Mesothelial cell of epicardium (in vitro differentiated cells): ENCODE data around the gene BFSP1. TPM values are rescaled to one million over a fixed set of nuclear protein-coding genes. Genes with fewer than 3 reads are reported as not detected.

ENCODE experiments used
- DNase-seq, 2 experiments: peaks; one replicate each; pipeline ENCODE4 v3.0.0; 2021; ENCODE audit warnings: low spot score in 2 of 2; ENCODE audit not compliant: unreplicated experiment in 2 of 2
- H3K27ac Mint-ChIP-seq: 2 replicates; pipeline ENCODE4 v1.8.0; 2021; ENCODE audit warnings: mixed read lengths
- H3K27me3 Mint-ChIP-seq: 2 replicates; pipeline ENCODE4 v1.8.0; 2021; ENCODE audit warnings: low read depth, mixed read lengths
- H3K36me3 Mint-ChIP-seq: 2 replicates; pipeline ENCODE4 v1.8.0; 2021; ENCODE audit warnings: mixed read lengths
- H3K4me1 Mint-ChIP-seq: 2 replicates; pipeline ENCODE4 v1.8.0; 2021; ENCODE audit warnings: mixed read lengths
- H3K4me3 Mint-ChIP-seq: 2 replicates; pipeline ENCODE4 v1.8.0; 2021; ENCODE audit warnings: mild to moderate bottlenecking, moderate library complexity, mixed read lengths
- H3K9me3 Mint-ChIP-seq: 2 replicates; pipeline ENCODE4 v1.8.0; 2021; ENCODE audit warnings: mixed read lengths
- CTCF ChIP-seq: fragments of 200-600 bp; sonication (generic); IDR thresholded peaks from one replicate; pipeline ENCODE4 v1.5.0; 2021; ENCODE audit warnings: antibody characterized with exemption; ENCODE audit not compliant: unreplicated experiment
- total RNA-seq: library from RNA; stranded (reverse); gene quantifications from 3 replicates; pipeline ENCODE4 v1.2.1, GENCODE V29; 2021

Gene BFSP1
- total RNA-seq, 1 donor from 2014 or later, result 5.2 TPM

- no peak overlapping the region for H3K4me3 Mint-ChIP-seq
- H3K9me3 Mint-ChIP-seq, result no peaks in the 10 kb centered on the region
- H3K4me1 Mint-ChIP-seq, result peaks cover 32% of the 10 kb centered on the region
- no peak overlapping the region for H3K27ac Mint-ChIP-seq
- no peak for DNase-seq
- H3K27me3 Mint-ChIP-seq, result no peaks in the 10 kb centered on the region
- TF ChIP-seq CTCF, result no peak
- no peaks in the 10 kb centered on the region for H3K36me3 Mint-ChIP-seq
Observed at GRCh38 chr20:17555106-17555505, 23.9 kb upstream of the BFSP1 start.

GRCh38 chr20:17549131-17549530, 18.0 kb upstream of the BFSP1 start:
- Mint-ChIP-seq H3K27ac (no peak overlapping the region), H3K4me3 (no peak overlapping the region), H3K27me3 (no peaks in the 10 kb centered on the region), H3K9me3 (no peaks in the 10 kb centered on the region), H3K36me3 (no peaks in the 10 kb centered on the region), H3K4me1 (peaks cover 24% of the 10 kb centered on the region)
- DNase-seq, result no peak
- TF ChIP-seq CTCF, result no peak

GRCh38 chr20:17545127-17545526, 13.9 kb upstream of the BFSP1 start:
- no peaks in the 10 kb centered on the region for H3K27me3 Mint-ChIP-seq
- no peak overlapping the region for H3K4me3 Mint-ChIP-seq
- H3K27ac Mint-ChIP-seq, result peak overlapping the region; percentile 89
- no peak for TF ChIP-seq CTCF
- no peaks in the 10 kb centered on the region for H3K9me3 Mint-ChIP-seq
- DNase-seq, result no peak
- H3K36me3 Mint-ChIP-seq, result no peaks in the 10 kb centered on the region
- H3K4me1 Mint-ChIP-seq, result peaks cover 43% of the 10 kb centered on the region

GRCh38 chr20:17543531-17544131, 12.5 kb upstream of the BFSP1 start:
- Mint-ChIP-seq H3K9me3 (no peaks in the 10 kb centered on the region), H3K27ac (peak overlapping the region; percentile 89), H3K27me3 (no peaks in the 10 kb centered on the region), H3K36me3 (no peaks in the 10 kb centered on the region), H3K4me3 (no peak overlapping the region), H3K4me1 (peaks cover 47% of the 10 kb centered on the region)
- DNase-seq, result no peak
- TF ChIP-seq CTCF, result no peak

- no peak for DNase-seq
- H3K27ac Mint-ChIP-seq, result peak overlapping the region; percentile 89
- peaks cover 50% of the 10 kb centered on the region for H3K4me1 Mint-ChIP-seq
Observed at GRCh38 chr20:17542993-17543412, 11.8 kb upstream of the BFSP1 start.

More at GRCh38 chr20:17542993-17543412, 11.8 kb upstream of the BFSP1 start:
- Mint-ChIP-seq H3K36me3 (no peaks in the 10 kb centered on the region), H3K4me3 (no peak overlapping the region), H3K27me3 (no peaks in the 10 kb centered on the region), H3K9me3 (no peaks in the 10 kb centered on the region)
- TF ChIP-seq CTCF, result no peak
